Neuron (in vitro differentiated cells): Measurements from ENCODE around the gene ACTC1.
"Not testable (repeated sequence)": the region's sequence is repeated elsewhere in the genome, so short reads cannot be mapped to it uniquely, and the experiment has no call there.

ENCODE experiments used
- H2AFZ ChIP-seq: one replicate; pipeline ENCODE4 v1.6.1; 2013; ENCODE audit warnings: low read depth, mild to moderate bottlenecking, inconsistent platforms, low read length, moderate library complexity
- H3K27me3 ChIP-seq: one replicate; pipeline ENCODE4 v1.6.1; 2013; ENCODE audit warnings: low read length; ENCODE audit not compliant: insufficient read depth
- H3K36me3 ChIP-seq: one replicate; pipeline ENCODE4 v1.6.1; 2013; ENCODE audit warnings: low read length; ENCODE audit not compliant: insufficient read depth
- H3K4me1 ChIP-seq: one replicate; pipeline ENCODE4 v1.6.1; 2013; ENCODE audit warnings: low read length; ENCODE audit not compliant: insufficient read depth
- H3K4me3 ChIP-seq: 2 replicates; pipeline ENCODE4 v1.5.1; 2013; ENCODE audit warnings: mild to moderate bottlenecking, low read length, moderate library complexity
- H3K9me3 ChIP-seq: one replicate; pipeline ENCODE4 v1.6.1; 2013; ENCODE audit warnings: low read length

Gene ACTC1

DNA sequence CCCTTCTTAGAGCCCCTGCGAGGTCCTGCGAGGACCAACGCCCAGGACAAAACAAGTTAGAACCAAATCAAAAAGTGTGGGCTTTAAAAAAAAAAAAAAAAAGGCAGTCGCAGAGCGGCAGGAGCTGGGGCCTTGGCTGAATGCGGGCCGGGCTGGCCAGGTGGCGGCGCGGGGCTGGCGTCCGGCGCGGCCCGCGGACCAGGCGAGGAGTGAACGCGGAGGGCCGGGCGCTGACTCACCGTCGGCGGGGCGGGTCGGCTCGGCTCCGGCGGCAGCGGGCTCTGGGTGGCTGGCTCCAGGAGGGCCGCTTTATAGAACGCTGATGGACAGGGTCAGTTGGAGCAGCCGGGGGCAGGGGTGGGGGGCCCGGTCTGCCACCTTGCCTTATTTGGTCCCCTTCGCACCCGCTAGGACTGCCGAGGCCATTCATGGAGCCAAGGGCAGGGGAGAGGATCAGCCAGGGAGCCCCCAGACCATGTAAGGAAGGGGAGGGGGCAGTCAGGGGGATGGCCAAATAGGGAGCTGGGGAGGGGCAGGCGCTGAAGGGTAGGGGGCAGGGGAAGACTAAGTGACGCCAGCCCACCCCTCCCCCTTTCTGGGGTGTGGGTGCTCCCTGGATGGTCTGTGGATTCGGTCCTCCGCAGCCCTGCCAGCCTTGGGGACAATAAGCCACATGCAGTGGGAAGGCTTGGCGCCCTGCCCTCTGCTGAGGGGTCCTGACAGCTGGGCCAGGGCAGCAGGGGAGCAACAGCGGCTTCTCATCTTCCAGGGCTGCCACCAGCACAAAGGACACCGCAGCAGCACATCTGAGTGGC lies at the start of gene ACTC1:
ACTC1 (minus strand) TSS at position 283 of the 815 bp plus-strand sequence. CDS start 741 bp downstream, outside the sequence.
- Histone ChIP-seq H2AFZ (no peak within 1 kb of the TSS), H3K4me3 (no peak within 1 kb of the TSS), H3K36me3 (no peaks in the 10 kb centered on the region), H3K27me3 (peaks cover 39% of the 10 kb centered on the region), H3K4me1 (peaks cover 3% of the 10 kb centered on the region), H3K9me3 (no peaks in the 10 kb centered on the region)

DNA sequence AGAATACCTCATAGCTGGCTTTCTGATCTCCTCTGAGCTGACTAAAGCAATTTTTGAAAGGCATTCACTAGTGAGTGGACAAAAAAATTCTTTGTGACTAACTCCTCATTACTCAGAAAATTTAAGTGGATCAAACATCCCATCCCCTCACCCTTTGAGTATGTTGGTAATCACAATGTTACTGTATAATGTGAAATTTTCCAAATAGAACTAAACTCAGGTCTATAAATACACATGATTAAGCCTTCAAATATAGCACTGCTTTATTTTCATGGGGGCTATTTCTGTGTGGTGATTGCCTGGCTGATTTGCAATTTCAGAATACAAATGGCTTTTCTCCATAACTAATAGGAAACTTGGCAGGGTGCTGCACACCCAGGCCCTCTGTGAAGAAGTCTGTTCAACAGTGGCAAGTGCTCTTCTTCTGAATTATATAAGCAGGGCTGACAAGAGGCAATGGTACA lies 45.9 kb upstream of the ACTC1 start:
- Histone ChIP-seq H3K9me3 (no peaks in the 10 kb centered on the region), H2AFZ (no peak overlapping the region), H3K4me1 (no peaks in the 10 kb centered on the region), H3K4me3 (no peak overlapping the region), H3K27me3 (no peaks in the 10 kb centered on the region), H3K36me3 (no peaks in the 10 kb centered on the region)

DNA sequence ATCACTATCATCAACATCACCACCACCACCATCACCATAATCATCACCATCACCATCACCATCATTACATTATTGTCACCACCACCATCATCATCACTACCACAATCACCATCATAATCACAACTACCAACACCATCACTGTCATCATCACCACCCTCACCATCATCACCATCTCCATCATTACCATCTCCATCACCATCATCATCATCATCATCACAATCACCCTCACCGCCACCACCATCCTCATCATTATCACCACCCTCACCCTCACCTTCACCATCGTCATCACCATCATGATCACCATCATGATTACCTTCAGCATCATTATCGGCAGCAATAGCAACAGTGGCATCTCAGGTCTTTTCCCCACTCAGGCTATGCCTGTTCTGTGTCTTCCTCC lies 42.9 kb upstream of the ACTC1 start:
- H3K4me1 ChIP-seq = no peaks in the 10 kb centered on the region
- no peaks in the 10 kb centered on the region for H3K9me3 ChIP-seq
- no peaks in the 10 kb centered on the region for H3K27me3 ChIP-seq
- H3K36me3 ChIP-seq = no peaks in the 10 kb centered on the region
- no peak overlapping the region for H3K4me3 ChIP-seq
- H2AFZ ChIP-seq = no peak overlapping the region

DNA sequence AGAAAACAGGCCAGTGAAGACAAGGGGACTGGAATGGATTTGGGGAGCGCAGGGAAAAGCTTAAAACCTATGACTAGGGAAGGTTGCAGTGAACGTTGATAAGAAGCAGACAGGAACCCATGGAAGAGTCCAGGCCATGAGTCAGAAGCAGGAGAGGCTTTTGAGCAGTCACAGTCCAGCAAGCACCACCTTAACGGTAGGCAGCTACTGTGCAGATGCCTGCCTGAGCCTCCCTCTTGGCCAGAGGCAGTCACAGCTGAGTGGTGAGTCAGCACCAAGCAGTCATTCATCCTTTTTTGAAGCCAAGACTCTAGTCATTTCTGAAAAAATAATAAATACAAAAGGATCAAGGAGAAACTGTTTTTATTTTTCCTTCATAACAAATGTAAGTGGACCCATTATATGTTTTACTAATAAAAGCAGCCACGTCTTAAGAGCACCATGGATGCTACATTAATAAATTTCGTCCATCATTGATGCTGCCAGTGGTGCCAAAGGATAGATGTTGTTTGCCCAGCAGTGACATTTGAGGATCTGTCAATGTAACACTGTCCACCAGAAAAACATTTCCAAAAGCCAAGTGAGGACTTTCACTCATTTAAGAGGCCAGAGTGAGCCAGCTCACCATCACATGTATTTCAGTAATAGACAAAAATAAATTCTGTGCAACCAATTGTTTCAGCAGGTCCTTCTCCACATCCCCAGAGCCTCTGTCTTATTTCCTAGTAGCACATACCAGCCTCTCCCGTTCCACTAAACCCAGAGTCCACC lies 42.1 kb upstream of the ACTC1 start:
- no peaks in the 10 kb centered on the region for H3K9me3 ChIP-seq
- no peak overlapping the region for H2AFZ ChIP-seq
- H3K36me3 ChIP-seq = no peaks in the 10 kb centered on the region
- H3K27me3 ChIP-seq = no peaks in the 10 kb centered on the region
- no peak overlapping the region for H3K4me3 ChIP-seq
- no peaks in the 10 kb centered on the region for H3K4me1 ChIP-seq

DNA sequence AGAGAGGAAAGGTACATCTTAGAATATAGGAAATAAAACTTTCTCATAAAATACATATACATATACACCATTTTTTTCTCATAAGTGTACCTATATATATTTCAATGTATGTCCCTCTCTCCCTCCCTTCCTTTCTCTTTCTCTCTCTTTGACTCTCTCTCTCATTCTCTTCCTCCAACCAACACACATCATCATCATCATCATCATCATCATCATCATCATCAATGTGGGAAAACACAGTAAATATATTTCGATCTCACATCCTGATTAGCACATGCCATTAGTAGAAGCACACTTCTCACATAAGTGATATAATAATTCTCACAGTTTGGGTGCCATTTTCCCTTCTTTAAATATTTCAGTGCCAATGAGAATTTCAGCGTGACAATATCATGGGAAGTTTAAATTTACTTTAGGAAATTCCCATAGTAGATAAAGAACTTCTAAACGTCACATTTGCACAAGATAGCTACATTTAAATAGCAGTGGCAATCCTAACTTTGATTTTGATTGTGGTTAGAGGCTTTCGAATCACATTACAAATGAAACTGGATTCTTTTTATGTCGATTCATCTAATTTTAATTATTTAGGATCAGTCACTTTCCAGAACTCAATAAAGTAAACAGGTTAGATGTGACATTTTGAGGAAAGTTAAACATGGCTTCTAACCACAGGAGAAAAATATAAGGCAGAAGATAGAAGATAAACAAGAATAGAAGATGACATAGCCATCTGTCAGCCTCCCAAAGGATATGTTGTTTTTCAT lies 33.0 kb upstream of the ACTC1 start:
- no peaks in the 10 kb centered on the region for H3K9me3 ChIP-seq
- no peaks in the 10 kb centered on the region for H3K27me3 ChIP-seq

DNA sequence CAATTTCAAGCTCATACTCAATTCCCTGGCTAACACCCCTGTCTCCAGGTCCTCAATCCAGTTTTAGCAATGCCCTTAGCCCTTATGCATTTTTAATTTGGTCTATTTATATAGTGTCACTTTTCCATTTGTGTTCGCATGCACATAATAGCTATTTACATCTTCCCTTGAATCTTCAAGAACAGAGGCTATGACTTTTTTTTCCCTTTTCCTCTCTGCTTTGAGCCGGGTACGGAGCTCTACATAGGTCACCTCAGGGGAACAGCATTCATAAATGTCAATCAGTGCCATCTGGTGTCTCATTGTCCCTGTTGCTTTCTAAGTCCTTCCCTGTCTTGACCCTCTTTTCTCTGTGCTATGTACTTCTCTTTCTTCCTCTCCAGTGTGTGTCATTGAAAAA lies 26.5 kb upstream of the ACTC1 start:
- Histone ChIP-seq H3K4me1 (peaks cover 14% of the 10 kb centered on the region), H3K36me3 (no peaks in the 10 kb centered on the region), H3K4me3 (no peak overlapping the region), H2AFZ (no peak overlapping the region), H3K9me3 (no peaks in the 10 kb centered on the region), H3K27me3 (peaks cover 7% of the 10 kb centered on the region)

More for the DNA sequence above, 33.0 kb upstream of the ACTC1 start:
- no peaks in the 10 kb centered on the region for H3K36me3 ChIP-seq
- no peak overlapping the region for H2AFZ ChIP-seq
- no peaks in the 10 kb centered on the region for H3K4me1 ChIP-seq
- no peak overlapping the region for H3K4me3 ChIP-seq

DNA sequence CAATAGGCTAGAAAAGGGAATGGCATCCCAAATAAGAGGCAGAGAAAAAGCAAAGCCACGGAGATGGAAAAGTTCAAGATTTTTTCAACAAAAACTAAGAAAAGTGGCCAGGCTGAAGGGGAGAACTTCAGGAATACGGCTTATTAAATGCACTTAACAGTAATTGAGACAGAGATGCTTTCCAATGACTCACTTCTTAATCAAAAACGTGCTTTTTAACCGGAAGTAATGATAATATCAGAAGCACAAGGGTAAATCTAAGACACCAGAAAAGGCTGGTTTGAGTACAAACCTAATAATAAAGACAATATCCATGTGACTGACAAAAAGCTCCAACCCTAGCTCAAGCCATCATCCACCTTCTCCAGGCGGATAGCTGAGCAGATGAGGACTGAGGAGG lies 24.8 kb upstream of the ACTC1 start:
- peaks cover 7% of the 10 kb centered on the region for H3K27me3 ChIP-seq
- H2AFZ ChIP-seq = no peak overlapping the region
- H3K36me3 ChIP-seq = no peaks in the 10 kb centered on the region
- H3K4me3 ChIP-seq = no peak overlapping the region
- no peaks in the 10 kb centered on the region for H3K9me3 ChIP-seq
- peaks cover 14% of the 10 kb centered on the region for H3K4me1 ChIP-seq

DNA sequence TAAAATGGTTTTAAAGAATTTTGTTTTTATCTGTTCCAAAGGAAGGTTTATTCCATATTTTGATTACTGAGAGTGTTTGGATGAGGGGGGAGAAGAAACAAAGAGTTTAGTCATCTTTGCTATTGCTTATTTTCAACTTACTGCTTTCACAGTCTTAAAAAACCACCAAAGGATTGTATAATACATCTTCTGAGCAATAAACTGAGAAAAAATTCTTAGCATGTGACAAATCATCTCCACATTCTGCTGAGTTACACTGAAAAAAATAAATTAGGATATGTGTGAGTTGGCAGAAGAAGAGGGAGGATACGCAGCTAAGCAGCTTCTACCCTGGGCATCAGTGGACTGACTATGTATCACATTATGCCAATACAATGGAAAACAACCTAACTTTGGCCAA lies 23.2 kb upstream of the ACTC1 start:
- H3K4me1 ChIP-seq = peaks cover 14% of the 10 kb centered on the region
- H3K36me3 ChIP-seq = no peaks in the 10 kb centered on the region
- no peak overlapping the region for H2AFZ ChIP-seq
- peaks cover 7% of the 10 kb centered on the region for H3K27me3 ChIP-seq
- H3K4me3 ChIP-seq = no peak overlapping the region
- H3K9me3 ChIP-seq = no peaks in the 10 kb centered on the region

DNA sequence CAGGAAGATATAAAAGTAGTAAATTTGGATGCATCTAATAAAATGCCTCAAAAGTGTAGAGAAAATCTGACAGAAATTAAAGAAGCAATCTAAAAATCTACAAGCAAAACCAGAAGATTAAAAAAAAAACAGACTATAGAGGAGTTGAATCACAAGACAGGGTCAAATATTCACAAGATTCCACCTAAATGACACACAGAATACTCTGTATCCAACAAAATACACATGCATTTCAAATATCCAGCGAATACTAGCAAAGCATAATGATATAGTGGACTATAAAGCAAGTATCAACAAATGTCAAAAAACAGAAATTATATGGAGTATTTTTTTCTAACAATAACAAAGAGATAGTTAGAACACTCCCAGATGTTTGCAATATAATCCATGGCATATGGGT lies 20.5 kb upstream of the ACTC1 start:
- H3K36me3 ChIP-seq = no peaks in the 10 kb centered on the region
- peaks cover 8% of the 10 kb centered on the region for H3K27me3 ChIP-seq
- no peaks in the 10 kb centered on the region for H3K4me1 ChIP-seq
- H3K9me3 ChIP-seq = no peaks in the 10 kb centered on the region
- no peak overlapping the region for H2AFZ ChIP-seq
- H3K4me3 ChIP-seq = no peak overlapping the region

DNA sequence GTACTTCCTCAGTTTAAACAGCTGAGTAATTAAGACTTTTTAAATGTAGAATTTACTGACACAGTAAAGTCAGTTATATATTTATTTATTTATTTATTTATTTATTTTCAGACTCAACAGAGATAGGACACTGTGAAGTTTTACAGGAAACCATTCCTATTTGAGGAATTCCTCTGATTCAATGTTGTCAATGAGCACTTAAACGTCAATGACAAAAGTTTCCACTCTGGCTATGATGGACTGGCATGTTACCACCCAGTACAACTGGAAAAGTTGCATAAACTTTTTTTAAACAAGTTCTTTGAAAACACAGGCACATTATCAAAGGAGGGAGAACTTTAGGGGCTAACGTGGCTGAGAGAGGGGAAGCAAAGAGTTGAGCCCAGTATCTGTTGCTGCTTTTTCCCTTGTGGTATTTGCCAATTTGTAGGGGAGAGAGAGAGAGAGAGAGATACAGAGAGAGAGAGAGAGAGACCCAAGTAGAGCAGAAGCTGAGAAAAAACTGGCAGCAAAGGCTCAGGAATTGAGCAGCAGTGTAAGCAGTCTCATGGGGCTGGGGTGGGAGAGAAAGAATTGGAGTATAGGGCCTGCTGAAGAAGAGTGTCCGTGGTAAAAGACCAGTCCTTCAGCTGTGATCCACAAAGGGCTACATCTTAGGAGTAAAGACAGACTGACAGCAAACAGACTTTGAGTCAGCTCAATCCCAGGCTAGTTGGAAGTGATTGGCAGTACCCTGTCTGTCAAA lies 18.3 kb upstream of the ACTC1 start:
- Histone ChIP-seq H3K4me3 (no peak overlapping the region), H3K9me3 (no peaks in the 10 kb centered on the region), H3K27me3 (peaks cover 5% of the 10 kb centered on the region), H3K36me3 (no peaks in the 10 kb centered on the region), H2AFZ (no peak overlapping the region), H3K4me1 (no peaks in the 10 kb centered on the region)

DNA sequence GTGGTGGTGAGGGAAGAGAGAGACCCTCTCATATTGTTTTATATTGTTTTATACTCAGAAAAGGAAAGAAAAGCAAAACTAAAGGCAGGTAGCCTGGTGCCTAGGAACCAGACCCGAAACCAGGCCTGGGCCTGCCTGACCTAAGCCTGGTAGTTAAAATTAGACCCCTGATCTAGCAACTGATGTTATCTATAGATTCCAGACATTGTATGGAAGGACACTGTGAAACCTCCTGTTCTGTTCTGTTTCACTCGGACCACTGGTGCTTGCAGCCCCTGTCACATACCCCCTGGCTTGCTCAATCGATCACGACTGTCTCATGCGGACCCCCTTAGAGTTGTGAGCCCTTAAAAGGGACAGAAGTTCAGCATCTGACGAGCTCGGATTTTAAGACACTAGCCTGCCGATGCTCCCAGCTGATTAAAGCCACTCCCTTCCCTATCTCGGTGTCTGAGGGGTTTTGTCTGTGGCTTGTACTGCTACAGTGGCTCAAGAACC lies 17.6 kb upstream of the ACTC1 start:
- H3K27me3 ChIP-seq, H2AFZ ChIP-seq, H3K4me1 ChIP-seq, H3K36me3 ChIP-seq, H3K9me3 ChIP-seq, H3K4me3 ChIP-seq: not testable (repeated sequence)

DNA sequence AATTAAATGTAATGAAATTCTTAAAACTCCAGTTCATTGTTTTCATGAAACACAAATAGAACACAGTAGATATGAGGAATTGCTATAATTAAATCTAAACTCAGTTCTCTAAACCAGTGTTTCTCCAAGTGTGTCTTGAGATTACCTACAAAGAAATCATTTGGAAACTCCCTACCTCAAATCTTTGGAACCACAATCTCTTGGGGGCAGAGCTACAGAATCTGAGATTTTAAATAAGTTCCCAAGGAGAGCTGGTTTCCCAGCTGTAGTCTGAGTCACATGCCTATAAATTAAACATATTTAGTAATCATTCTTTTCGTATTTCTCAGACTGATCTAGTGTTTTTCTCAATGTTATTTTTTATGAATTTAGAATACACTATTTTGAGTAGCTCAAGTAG lies 17.0 kb upstream of the ACTC1 start:
- peaks cover 3% of the 10 kb centered on the region for H3K27me3 ChIP-seq
- no peak overlapping the region for H2AFZ ChIP-seq
- no peaks in the 10 kb centered on the region for H3K36me3 ChIP-seq
- H3K4me3 ChIP-seq = no peak overlapping the region
- H3K9me3 ChIP-seq = no peaks in the 10 kb centered on the region
- H3K4me1 ChIP-seq = no peaks in the 10 kb centered on the region
